Lower lobe of right lung (tissue), 2 donors: Measurements from ENCODE around the gene BEAN1. TPM values are rescaled to one million over a fixed set of nuclear protein-coding genes. Genes with fewer than 3 reads are reported as not detected.

Experiments used
- ATAC-seq, 2 donors: fragments of 200-7000 bp; cut with Tn5 transposase; one replicate each; pipeline ENCODE4 v1.9.1; 2020 to 2022; ENCODE audit warnings: mild to moderate bottlenecking in 2 of 2, moderate library complexity in 2 of 2
- DNase-seq: peaks from one replicate; pipeline ENCODE4 v3.0.0-alpha.2; 2020
- H3K27ac ChIP-seq: fragments of 200-600 bp; one replicate; pipeline ENCODE4 v1.8.0; 2022
- H3K27me3 ChIP-seq: fragments of 200-600 bp; one replicate; pipeline ENCODE4 v1.8.0; 2022; ENCODE audit warnings: low read depth
- H3K36me3 ChIP-seq: fragments of 200-600 bp; one replicate; pipeline ENCODE4 v1.8.0; 2022; ENCODE audit warnings: mild to moderate bottlenecking
- H3K4me1 ChIP-seq: fragments of 200-600 bp; one replicate; pipeline ENCODE4 v1.8.0; 2022
- H3K4me3 ChIP-seq: fragments of 200-600 bp; one replicate; pipeline ENCODE4 v1.8.0; 2022; ENCODE audit warnings: mild to moderate bottlenecking
- H3K9me3 ChIP-seq: fragments of 200-600 bp; one replicate; pipeline ENCODE4 v1.8.0; 2022
- CTCF ChIP-seq: fragments of 200-600 bp; IDR thresholded peaks from one replicate; pipeline ENCODE4 v1.8.0; 2022; ENCODE audit warnings: antibody characterized with exemption, mild to moderate bottlenecking
- intact Hi-C: fragments of 100-400 bp; cut with DNase I; formaldehyde crosslinking; loops from one replicate; pipeline ENCODE4 v1.11.0; 2022
- total RNA-seq: library from RNA; stranded (reverse); fragmentation: NEBNext Ultra II Directional; extraction: Animal tissue kit (Norgen Biotek cat#: 25700); gene quantifications from one replicate; pipeline ENCODE4 v1.2.1, GENCODE V29; 2021
- donor health status: DM: no; HTN: yes; CAD: no; lungs with severe emphysema.

The BEAN1 gene
- total RNA-seq, 1 donor from 2014 or later = 0.15 TPM

DNA sequence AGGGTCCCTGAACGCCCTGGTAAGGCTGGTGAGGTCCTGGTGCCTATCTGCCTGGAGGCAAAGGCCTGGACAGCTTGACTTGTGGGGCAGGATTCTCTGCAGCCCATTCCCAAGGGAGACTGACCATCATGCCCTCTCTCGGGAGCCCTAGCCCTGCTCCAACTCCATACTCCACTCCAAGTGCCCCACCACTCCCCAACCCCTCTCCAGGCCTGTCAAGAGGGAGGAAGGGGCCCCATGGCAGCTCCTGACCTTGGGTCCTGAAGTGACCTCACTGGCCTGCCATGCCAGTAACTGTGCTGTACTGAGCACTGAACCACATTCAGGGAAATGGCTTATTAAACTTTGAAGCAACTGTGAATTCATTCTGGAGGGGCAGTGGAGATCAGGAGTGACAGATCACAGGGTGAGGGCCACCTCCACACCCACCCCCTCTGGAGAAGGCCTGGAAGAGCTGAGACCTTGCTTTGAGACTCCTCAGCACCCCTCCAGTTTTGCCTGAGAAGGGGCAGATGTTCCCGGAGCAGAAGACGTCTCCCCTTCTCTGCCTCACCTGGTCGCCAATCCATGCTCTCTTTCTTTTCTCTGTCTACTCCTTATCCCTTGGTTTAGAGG is 23.5 kb upstream of the BEAN1 start:
- H3K4me1 ChIP-seq = peaks cover 19% of the 10 kb centered on the region
- peaks cover 26% of the 10 kb centered on the region for H3K36me3 ChIP-seq
- TF ChIP-seq CTCF = no peak
- intact Hi-C loops = no loop called here
- no peaks in the 10 kb centered on the region for H3K27me3 ChIP-seq
- H3K4me3 ChIP-seq = no peak overlapping the region
- no peak overlapping the region for H3K27ac ChIP-seq
- ATAC-seq (no peak), DNase-seq (no peak)
- H3K9me3 ChIP-seq = no peaks in the 10 kb centered on the region

- peaks cover 20% of the 10 kb centered on the region for H3K4me1 ChIP-seq
- no peaks in the 10 kb centered on the region for H3K9me3 ChIP-seq
- no peak overlapping the region for H3K27ac ChIP-seq
- H3K36me3 ChIP-seq = peaks cover 19% of the 10 kb centered on the region
- no peaks in the 10 kb centered on the region for H3K27me3 ChIP-seq
- TF ChIP-seq CTCF = no peak
- intact Hi-C loops = loop anchor here (5.0 kb wide), 1 partner anchor 77 kb away; no protein-coding TSS in a partner anchor
- no peak overlapping the region for H3K4me3 ChIP-seq
- no peak for ATAC-seq
- no peak for DNase-seq
Observed at GRCh38 chr16:66405057-66405783, 21.9 kb upstream of the BEAN1 start.

- H3K27me3 ChIP-seq = no peaks in the 10 kb centered on the region
- H3K4me3 ChIP-seq = peak overlapping the region; percentile 54
- H3K27ac ChIP-seq = peak overlapping the region; percentile 48
- peaks cover 11% of the 10 kb centered on the region for H3K36me3 ChIP-seq
- H3K4me1 ChIP-seq = peaks cover 20% of the 10 kb centered on the region
- DNase-seq (peak; percentile 87), ATAC-seq (peak; percentile 91 to 93)
- H3K9me3 ChIP-seq = no peaks in the 10 kb centered on the region
- intact Hi-C loops = loop anchor here (5.0 kb wide), 1 partner anchor 76 kb away; no protein-coding TSS in a partner anchor
- TF ChIP-seq CTCF = peak; percentile 94
Observed at GRCh38 chr16:66406534-66407221, 20.4 kb upstream of the BEAN1 start.

DNA sequence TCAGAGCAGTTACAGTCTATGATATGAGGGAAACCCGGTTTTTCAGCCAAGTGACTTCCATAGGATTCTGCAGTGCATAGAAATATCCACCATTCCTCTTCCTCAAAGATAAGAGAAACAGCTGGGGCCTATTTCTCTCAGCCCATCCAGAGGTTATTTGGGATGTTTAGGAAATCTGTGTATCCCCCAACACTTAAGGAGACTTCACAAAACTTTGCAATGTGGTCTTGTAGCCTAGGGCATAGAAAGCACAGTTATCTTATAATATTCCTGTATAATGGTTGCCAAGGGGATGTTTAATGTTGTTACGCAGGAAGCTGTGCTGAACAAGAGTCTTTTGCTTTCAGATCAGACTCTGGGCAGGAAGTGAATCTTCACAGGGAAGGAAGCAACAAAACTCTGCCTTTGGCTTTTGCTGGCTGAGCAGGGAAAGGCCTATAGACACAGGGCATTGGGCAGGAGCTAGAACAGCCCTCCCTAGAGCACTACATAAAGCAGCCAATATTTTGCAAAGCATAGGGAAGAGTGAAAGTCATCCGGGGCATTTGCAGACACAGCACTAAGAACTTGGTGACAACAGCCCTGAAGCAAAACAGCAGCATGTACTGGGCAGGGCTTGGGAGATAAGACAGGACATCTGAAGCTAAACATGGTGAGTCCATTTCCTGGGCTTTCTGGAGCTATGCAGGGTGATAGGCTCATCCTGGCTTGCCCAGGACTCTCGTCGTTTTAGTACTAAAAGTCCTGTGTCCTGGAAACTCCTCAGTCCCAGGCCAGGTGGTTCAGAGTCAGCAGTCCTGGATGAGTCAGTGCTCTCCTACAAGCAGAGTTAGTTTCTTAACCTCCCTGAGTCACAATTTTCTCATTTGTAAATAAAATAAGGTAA is 18.7 kb upstream of the BEAN1 start:
- ATAC-seq (peak; percentile 30 to 39), DNase-seq (no peak)
- H3K9me3 ChIP-seq = no peaks in the 10 kb centered on the region
- H3K36me3 ChIP-seq = peaks cover 3% of the 10 kb centered on the region
- peak overlapping the region; percentile 77 for H3K27ac ChIP-seq
- H3K4me3 ChIP-seq = peak overlapping the region; percentile 27
- no peak for TF ChIP-seq CTCF
- peaks cover 20% of the 10 kb centered on the region for H3K4me1 ChIP-seq
- no peaks in the 10 kb centered on the region for H3K27me3 ChIP-seq
- intact Hi-C loops = loop anchor here (5.0 kb wide), 1 partner anchor 74 kb away; no protein-coding TSS in a partner anchor

GRCh38 chr16:66409156-66409555 is 17.9 kb upstream of the BEAN1 start:
- no peaks in the 10 kb centered on the region for H3K9me3 ChIP-seq
- H3K36me3 ChIP-seq = no peaks in the 10 kb centered on the region
- peak overlapping the region; percentile 77 for H3K27ac ChIP-seq
- ATAC-seq (no peak), DNase-seq (no peak)
- H3K4me1 ChIP-seq = peaks cover 20% of the 10 kb centered on the region
- intact Hi-C loops = loop anchor here (5.0 kb wide), 1 partner anchor 73 kb away; no protein-coding TSS in a partner anchor
- no peak for TF ChIP-seq CTCF
- H3K4me3 ChIP-seq = no peak overlapping the region
- no peaks in the 10 kb centered on the region for H3K27me3 ChIP-seq
